ENCODE results near the gene TRAK1. TPM values are rescaled to one million over a fixed set of nuclear protein-coding genes. Genes with fewer than 3 reads are reported as not detected.
A peak's percentile ranks its signal among the peaks of the same experiment; 100 is the strongest.

The TRAK1 gene
- total and polyA plus RNA-seq, 2 experiments from 2014 or later, result 19.0 to 28.8 TPM

- DNase-seq (ENCODE audit: low spot score), result no peak
- 81% methylated on average over 7 of the region's 7 CpGs for WGBS (ENCODE audit: low lambda C conversion rate, missing lambda C conversion rate)
- no peaks in the 10 kb centered on the region for H4K20me1 ChIP-seq (ENCODE audit: insufficient read depth, poor library complexity, severe bottlenecking)
- peaks cover 89% of the 10 kb centered on the region for H3K79me2 ChIP-seq
- no peaks in the 10 kb centered on the region for H3K27me3 ChIP-seq
- H3K27ac ChIP-seq, result no peak overlapping the region
- TF ChIP-seq EZH2 (IDR thresholded peaks at IDR 0.05; ENCODE audit: borderline replicate concordance), result no peak
- TF ChIP-seq EZH2phosphoT487 (IDR thresholded peaks at IDR 0.05; ENCODE audit: low read depth, severe bottlenecking, unreplicated experiment), result no peak
- no peak for TF ChIP-seq CTCF (IDR thresholded peaks at IDR 0.05; ENCODE audit: poor library complexity)
- no peak overlapping the region for H3K4me2 ChIP-seq
- peaks cover 7% of the 10 kb centered on the region for H3K4me1 ChIP-seq (ENCODE audit: insufficient read depth)
- H2AFZ ChIP-seq, result no peak overlapping the region
- no peaks in the 10 kb centered on the region for H3K9me2 ChIP-seq (replicated peaks; ENCODE audit: insufficient read depth)
- H3K9me3 ChIP-seq (ENCODE audit: low read depth), result no peaks in the 10 kb centered on the region
- no peaks in the 10 kb centered on the region for H3K36me3 ChIP-seq (replicated peaks; ENCODE audit: insufficient read depth, low read depth)
- no peak overlapping the region for H3K4me3 ChIP-seq
These were observed 78.5 kb downstream of the TRAK1 start for GRCh38 chr3:42169579-42170120.

- Histone ChIP-seq H3K4me3 (no peak overlapping the region), H2AFZ (no peak overlapping the region), H3K27ac (no peak overlapping the region), H3K9me2 (replicated peaks; ENCODE audit: insufficient read depth) (no peaks in the 10 kb centered on the region), H3K4me2 (no peak overlapping the region), H3K9me3 (ENCODE audit: low read depth) (no peaks in the 10 kb centered on the region), H3K27me3 (no peaks in the 10 kb centered on the region), H3K36me3 (replicated peaks; ENCODE audit: insufficient read depth, low read depth) (no peaks in the 10 kb centered on the region), H3K79me2 (peaks cover 84% of the 10 kb centered on the region), H4K20me1 (ENCODE audit: insufficient read depth, poor library complexity, severe bottlenecking) (no peaks in the 10 kb centered on the region), H3K4me1 (ENCODE audit: insufficient read depth) (peaks cover 3% of the 10 kb centered on the region)
- no peak for DNase-seq (ENCODE audit: low spot score)
- no peak for TF ChIP-seq EZH2phosphoT487 (IDR thresholded peaks at IDR 0.05; ENCODE audit: low read depth, severe bottlenecking, unreplicated experiment)
- no peak for TF ChIP-seq EZH2 (IDR thresholded peaks at IDR 0.05; ENCODE audit: borderline replicate concordance)
- no peak for TF ChIP-seq CTCF (IDR thresholded peaks at IDR 0.05; ENCODE audit: poor library complexity)
- WGBS (ENCODE audit: low lambda C conversion rate, missing lambda C conversion rate), result 94% methylated on average over 3 of the region's 3 CpGs
These were observed 81.0 kb downstream of the TRAK1 start for GRCh38 chr3:42172047-42172654.

GRCh38 chr3:42173307-42173706 is 82.2 kb downstream of the TRAK1 start:
- Histone ChIP-seq H3K27ac (peak overlapping the region; percentile 51), H2AFZ (no peak overlapping the region), H4K20me1 (ENCODE audit: insufficient read depth, poor library complexity, severe bottlenecking) (no peaks in the 10 kb centered on the region), H3K4me1 (ENCODE audit: insufficient read depth) (peaks cover 3% of the 10 kb centered on the region), H3K36me3 (replicated peaks; ENCODE audit: insufficient read depth, low read depth) (no peaks in the 10 kb centered on the region), H3K9me2 (replicated peaks; ENCODE audit: insufficient read depth) (no peaks in the 10 kb centered on the region), H3K4me3 (no peak overlapping the region), H3K4me2 (no peak overlapping the region), H3K27me3 (no peaks in the 10 kb centered on the region), H3K9me3 (ENCODE audit: low read depth) (no peaks in the 10 kb centered on the region), H3K79me2 (peaks cover 83% of the 10 kb centered on the region)
- DNase-seq (ENCODE audit: low spot score), result no peak
- TF ChIP-seq EZH2phosphoT487 (IDR thresholded peaks at IDR 0.05; ENCODE audit: low read depth, severe bottlenecking, unreplicated experiment) (no peak), EZH2 (IDR thresholded peaks at IDR 0.05; ENCODE audit: borderline replicate concordance) (no peak), CTCF (IDR thresholded peaks at IDR 0.05; ENCODE audit: poor library complexity) (no peak)
- WGBS (ENCODE audit: low lambda C conversion rate, missing lambda C conversion rate), result 72% methylated on average over 6 of the region's 6 CpGs
